Right lobe of liver (tissue), 6 donors: Measurements from ENCODE around the gene EXD3. TPM values are rescaled to one million over a fixed set of nuclear protein-coding genes. Genes with fewer than 3 reads are reported as not detected.

Experiments
- ATAC-seq, 4 donors: fragments of 200-7000 bp; cut with Tn5 transposase; one replicate each; pipeline ENCODE4 v1.9.1; 2020; ENCODE audit warnings: mild to moderate bottlenecking in 4 of 4, moderate library complexity in 4 of 4
- DNase-seq, 3 donors: peaks; one replicate each; pipeline ENCODE4 v3.0.0-alpha.2; 2020
- H3K27ac ChIP-seq, 3 donors: fragments of 200-600 bp; one replicate each; pipeline ENCODE4 v1.8.0; 2022
- H3K27me3 ChIP-seq, 2 donors: fragments of 200-600 bp; one replicate each; pipeline ENCODE4 v1.8.0; 2022
- H3K36me3 ChIP-seq, 4 donors: fragments of 200-600 bp; sonication (generic) in 1 of 4; one replicate each; pipeline versions ENCODE4 v1.5.1 to v1.8.0; 2017 to 2022; ENCODE audit warnings: control low read depth in 1 of 4
- H3K4me1 ChIP-seq, 4 donors: fragments of 200-600 bp; sonication (generic) in 1 of 4; one replicate each; pipeline versions ENCODE4 v1.5.1 to v1.8.0; 2017 to 2022; ENCODE audit warnings: control low read depth in 1 of 4
- H3K4me3 ChIP-seq, 3 donors: fragments of 200-600 bp; one replicate each; pipeline ENCODE4 v1.8.0; 2022
- H3K9me3 ChIP-seq, 4 donors: fragments of 200-600 bp; sonication (generic) in 1 of 4; one replicate each; pipeline versions ENCODE4 v1.5.1 to v1.8.0; 2017 to 2022; ENCODE audit warnings: control low read depth in 1 of 4
- CTCF ChIP-seq, 4 donors: fragments of 200-600 bp in 3 of 4; fragments of 450-650 bp in 1 of 4; IDR thresholded peaks; one replicate each; pipeline versions ENCODE4 v1.5.1 to v1.8.0; 2016 to 2022; ENCODE audit warnings: antibody characterized with exemption in 4 of 4, mild to moderate bottlenecking in 2 of 4
- POLR2A ChIP-seq: fragments of 450-650 bp; IDR thresholded peaks from one replicate; pipeline ENCODE4 v1.6.1; 2017; ENCODE audit warnings: antibody characterized with exemption, mild to moderate bottlenecking
- WGBS: methylation state at CpG from one replicate; pipeline ENCODE4 v1.1.6; 2018; ENCODE audit warnings: low coverage, low lambda C conversion rate; ENCODE audit not compliant: insufficient coverage; ENCODE audit errors: missing lambda C conversion rate; 5-methylcytosine and 5-hydroxymethylcytosine counted together
- intact Hi-C, 2 donors: fragments of 100-400 bp; cut with DNase I; formaldehyde crosslinking; loops; one replicate each; pipeline versions ENCODE4 v1.11.2 to v1.14.1; 2022
- total RNA-seq, 6 experiments: library from RNA; depleted of rRNA in 2 of 6; stranded (reverse); fragments of >200 nt in 2 of 6; fragmentation: NEBNext Ultra II Directional in 3 of 6; extraction: Animal tissue kit (Norgen Biotek cat#: 25700) in 3 of 6; gene quantifications; one replicate each; pipeline versions ENCODE4 v1.1.0 to v1.2.4, GENCODE V29; 2016 to 2023
- donor health status: DM: no; HTN: yes; CAD: no.
- donor health status: DM: no; HTN: no; CAD: no.
- donor health status: DM: no; HTN: no; CAD: no.
- donor health status: DM: no; HTN: yes; CAD: no.
- donor health status: DM: no; HTN: yes; CAD: no.

The EXD3 gene
- total RNA-seq, 6 experiments from 2014 or later: 3.3 to 14.4 (median 10.6) TPM

- H3K36me3 ChIP-seq: no peaks in the 10 kb centered on the region
- TF ChIP-seq POLR2A (no peak), CTCF (IDR thresholded peaks at IDR 0.05) (no peak)
- no peaks in the 10 kb centered on the region for H3K27me3 ChIP-seq
- ATAC-seq: no peak
- intact Hi-C loops: no loop called here
- H3K27ac ChIP-seq: no peak overlapping the region
- DNase-seq: peak in 1 of 3 donors; percentile 53
- 100% methylated on average over 2 of the region's 22 CpGs for WGBS
- no peaks in the 10 kb centered on the region for H3K4me1 ChIP-seq
- no peaks in the 10 kb centered on the region for H3K9me3 ChIP-seq
- no peak overlapping the region for H3K4me3 ChIP-seq
Observed at GRCh38 chr9:137321726-137322361, 101.1 kb downstream of the EXD3 start.

- Histone ChIP-seq H3K36me3 (no peaks in the 10 kb centered on the region), H3K9me3 (no peaks in the 10 kb centered on the region), H3K27ac (peak overlapping the region in 1 of 3 donors; percentile 28), H3K4me3 (no peak overlapping the region), H3K27me3 (no peaks in the 10 kb centered on the region), H3K4me1 (peaks cover 0 to 4% (median 0%) of the 10 kb centered on the region in 4 donors)
- DNase-seq (peak in 2 of 3 donors; percentile 59 to 60), ATAC-seq (peak; percentile 46 to 60 (median 54))
- WGBS: no CpG with 5 or more reads among the region's 24 CpGs
- intact Hi-C loops: no loop called here
- TF ChIP-seq POLR2A (no peak), CTCF (IDR thresholded peaks at IDR 0.05) (no peak)
Observed at GRCh38 chr9:137320555-137321384, 102.2 kb downstream of the EXD3 start.

GRCh38 chr9:137319739-137320551 is 103.0 kb downstream of the EXD3 start:
- Histone ChIP-seq H3K36me3 (no peaks in the 10 kb centered on the region), H3K4me1 (peaks cover 0 to 4% (median 0%) of the 10 kb centered on the region in 4 donors), H3K4me3 (no peak overlapping the region), H3K9me3 (no peaks in the 10 kb centered on the region), H3K27ac (no peak overlapping the region), H3K27me3 (no peaks in the 10 kb centered on the region)
- TF ChIP-seq CTCF (IDR thresholded peaks at IDR 0.05) (no peak), POLR2A (no peak)
- DNase-seq (peak in 2 of 3 donors; percentile 20 to 54), ATAC-seq (no peak)
- intact Hi-C loops: no loop called here
- 100% methylated on average over 1 of the region's 22 CpGs for WGBS

- 72% methylated on average over 4 of the region's 26 CpGs for WGBS
- Histone ChIP-seq H3K27me3 (no peaks in the 10 kb centered on the region), H3K4me1 (peaks cover 0 to 4% (median 0%) of the 10 kb centered on the region in 4 donors), H3K4me3 (no peak overlapping the region), H3K36me3 (no peaks in the 10 kb centered on the region), H3K27ac (peak overlapping the region in 1 of 3 donors; percentile 16), H3K9me3 (no peaks in the 10 kb centered on the region)
- DNase-seq: peak in 2 of 3 donors; percentile 60 to 61
- peak; percentile 56 to 65 (median 60) for ATAC-seq
- no peak for TF ChIP-seq POLR2A
- TF ChIP-seq CTCF (IDR thresholded peaks at IDR 0.05): peak in 1 of 4 donors; percentile 27
- intact Hi-C loops: no loop called here
Observed at GRCh38 chr9:137319011-137319738, 103.8 kb downstream of the EXD3 start.
